Measurements from ENCODE around the gene KCNC4. TPM values are rescaled to one million over a fixed set of nuclear protein-coding genes. Genes with fewer than 3 reads are reported as not detected.

KCNC4 gene
- total and polyA plus RNA-seq, 12 donors, result 1.1 to 14.4 (median 9.3) TPM

DNA sequence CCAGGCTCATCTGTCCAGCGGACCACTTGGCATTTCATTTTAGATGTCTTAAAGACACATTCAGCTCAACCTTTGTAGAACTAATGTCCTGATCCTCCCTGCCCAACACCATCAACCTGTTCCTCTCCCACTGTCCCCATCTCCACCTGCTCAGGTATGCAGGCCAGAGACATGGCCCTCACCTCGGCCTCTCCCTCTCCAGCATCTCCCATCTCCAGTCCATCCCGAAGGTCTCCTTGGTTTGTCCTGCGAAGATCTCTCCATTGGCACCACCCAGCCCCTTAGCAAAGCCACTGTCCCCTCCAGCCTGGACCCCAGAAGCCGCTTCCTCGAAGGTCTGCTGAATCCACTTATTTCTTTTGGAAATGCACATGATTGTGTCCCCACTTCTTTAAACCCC is 20.9 kb upstream of the KCNC4 start:
- no peak for DNase-seq
- H3K4me1 ChIP-seq (replicated peaks in 1 of 2), result peaks cover 0 to 18% of the 10 kb centered on the region in 2 donors
- no peaks in the 10 kb centered on the region for H3K27me3 ChIP-seq
- H3K4me3 ChIP-seq, result no peak overlapping the region
- intact Hi-C loops (cut with DNase I), result no loop called here
- WGBS, 4 donors, result 88 to 94% (median 89%) methylated on average over 6 of the region's 6 CpGs
- no peaks in the 10 kb centered on the region for H3K9me3 ChIP-seq (replicated peaks in 1 of 3)
- peak overlapping the region in 1 of 5 donors; percentile 60 for H3K27ac ChIP-seq
- no peaks in the 10 kb centered on the region for H3K36me3 ChIP-seq (replicated peaks in 1 of 2)
- TF ChIP-seq POLR2A (IDR thresholded peaks at IDR 0.05), result no peak
- TF ChIP-seq, protein P1, sequence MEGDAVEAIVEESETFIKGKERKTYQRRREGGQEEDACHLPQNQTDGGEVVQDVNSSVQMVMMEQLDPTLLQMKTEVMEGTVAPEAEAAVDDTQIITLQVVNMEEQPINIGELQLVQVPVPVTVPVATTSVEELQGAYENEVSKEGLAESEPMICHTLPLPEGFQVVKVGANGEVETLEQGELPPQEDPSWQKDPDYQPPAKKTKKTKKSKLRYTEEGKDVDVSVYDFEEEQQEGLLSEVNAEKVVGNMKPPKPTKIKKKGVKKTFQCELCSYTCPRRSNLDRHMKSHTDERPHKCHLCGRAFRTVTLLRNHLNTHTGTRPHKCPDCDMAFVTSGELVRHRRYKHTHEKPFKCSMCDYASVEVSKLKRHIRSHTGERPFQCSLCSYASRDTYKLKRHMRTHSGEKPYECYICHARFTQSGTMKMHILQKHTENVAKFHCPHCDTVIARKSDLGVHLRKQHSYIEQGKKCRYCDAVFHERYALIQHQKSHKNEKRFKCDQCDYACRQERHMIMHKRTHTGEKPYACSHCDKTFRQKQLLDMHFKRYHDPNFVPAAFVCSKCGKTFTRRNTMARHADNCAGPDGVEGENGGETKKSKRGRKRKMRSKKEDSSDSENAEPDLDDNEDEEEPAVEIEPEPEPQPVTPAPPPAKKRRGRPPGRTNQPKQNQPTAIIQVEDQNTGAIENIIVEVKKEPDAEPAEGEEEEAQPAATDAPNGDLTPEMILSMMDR (IDR thresholded peaks at IDR 0.05), result no peak

GRCh38 chr1:110190282-110190929 is 19.7 kb upstream of the KCNC4 start:
- TF ChIP-seq POLR2A (IDR thresholded peaks at IDR 0.05), result no peak
- TF ChIP-seq, protein P1 (IDR thresholded peaks at IDR 0.05), result no peak
- Histone ChIP-seq H3K36me3 (replicated peaks in 1 of 2) (no peaks in the 10 kb centered on the region), H3K4me3 (no peak overlapping the region), H3K9me3 (replicated peaks in 1 of 3) (no peaks in the 10 kb centered on the region), H3K4me1 (replicated peaks in 1 of 2) (peaks cover 0 to 18% of the 10 kb centered on the region in 2 donors), H3K27ac (no peak overlapping the region), H3K27me3 (no peaks in the 10 kb centered on the region)
- DNase-seq, result peak; percentile 45 to 79 (median 59)
- WGBS, 4 donors, result 62 to 77% (median 66%) methylated on average over 5 to 8 of the region's 8 CpGs
- intact Hi-C loops (cut with DNase I), result no loop called here

GRCh38 chr1:110192541-110192940 is 17.6 kb upstream of the KCNC4 start:
- no peak overlapping the region for H3K27ac ChIP-seq
- H3K4me1 ChIP-seq (replicated peaks in 1 of 2), result peaks cover 0 to 15% of the 10 kb centered on the region in 2 donors
- no peak for TF ChIP-seq POLR2A (IDR thresholded peaks at IDR 0.05)
- TF ChIP-seq, protein P1 (IDR thresholded peaks at IDR 0.05), result no peak
- no peak for DNase-seq
- no peak overlapping the region for H3K4me3 ChIP-seq
- intact Hi-C loops (cut with DNase I), result no loop called here
- H3K9me3 ChIP-seq (replicated peaks in 1 of 3), result no peaks in the 10 kb centered on the region
- WGBS, 4 donors, result 67 to 93% (median 88%) methylated on average over 4 to 8 of the region's 8 CpGs
- no peaks in the 10 kb centered on the region for H3K36me3 ChIP-seq (replicated peaks in 1 of 2)
- H3K27me3 ChIP-seq, result no peaks in the 10 kb centered on the region

- DNase-seq, result no peak
- Histone ChIP-seq H3K4me1 (replicated peaks in 1 of 2) (no peaks in the 10 kb centered on the region), H3K27ac (no peak overlapping the region), H3K9me3 (replicated peaks in 1 of 3) (no peaks in the 10 kb centered on the region), H3K4me3 (no peak overlapping the region), H3K27me3 (no peaks in the 10 kb centered on the region), H3K36me3 (replicated peaks in 1 of 2) (no peaks in the 10 kb centered on the region)
- TF ChIP-seq, protein P1 (IDR thresholded peaks at IDR 0.05), result no peak
- no peak for TF ChIP-seq POLR2A (IDR thresholded peaks at IDR 0.05)
- WGBS, 4 donors, result 81 to 92% (median 89%) methylated on average over 7 to 10 of the region's 10 CpGs
- intact Hi-C loops (cut with DNase I), result no loop called here
Observed at GRCh38 chr1:110195196-110195595, 14.9 kb upstream of the KCNC4 start.
